ENCODE data around the gene DIRAS1.

GRCh38 chr19:2754659-2755447 lies 33.7 kb upstream of the DIRAS1 start:
- TF ChIP-seq, protein P1, sequence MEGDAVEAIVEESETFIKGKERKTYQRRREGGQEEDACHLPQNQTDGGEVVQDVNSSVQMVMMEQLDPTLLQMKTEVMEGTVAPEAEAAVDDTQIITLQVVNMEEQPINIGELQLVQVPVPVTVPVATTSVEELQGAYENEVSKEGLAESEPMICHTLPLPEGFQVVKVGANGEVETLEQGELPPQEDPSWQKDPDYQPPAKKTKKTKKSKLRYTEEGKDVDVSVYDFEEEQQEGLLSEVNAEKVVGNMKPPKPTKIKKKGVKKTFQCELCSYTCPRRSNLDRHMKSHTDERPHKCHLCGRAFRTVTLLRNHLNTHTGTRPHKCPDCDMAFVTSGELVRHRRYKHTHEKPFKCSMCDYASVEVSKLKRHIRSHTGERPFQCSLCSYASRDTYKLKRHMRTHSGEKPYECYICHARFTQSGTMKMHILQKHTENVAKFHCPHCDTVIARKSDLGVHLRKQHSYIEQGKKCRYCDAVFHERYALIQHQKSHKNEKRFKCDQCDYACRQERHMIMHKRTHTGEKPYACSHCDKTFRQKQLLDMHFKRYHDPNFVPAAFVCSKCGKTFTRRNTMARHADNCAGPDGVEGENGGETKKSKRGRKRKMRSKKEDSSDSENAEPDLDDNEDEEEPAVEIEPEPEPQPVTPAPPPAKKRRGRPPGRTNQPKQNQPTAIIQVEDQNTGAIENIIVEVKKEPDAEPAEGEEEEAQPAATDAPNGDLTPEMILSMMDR (IDR thresholded peaks at IDR 0.05; ENCODE audit: control extremely low read depth in 1 of 3, insufficient read depth in 1 of 3, low read depth in 1 of 3, low read length in 3 of 3), result no peak
- TF ChIP-seq CREB1 (IDR thresholded peaks at IDR 0.05) (no peak), YY1 (IDR thresholded peaks at IDR 0.05; ENCODE audit: low read depth, low read length) (no peak), SP1 (IDR thresholded peaks at IDR 0.05; ENCODE audit: low read depth, low read length) (no peak), SAP30 (IDR thresholded peaks at IDR 0.05; ENCODE audit: insufficient read depth, insufficient replicate concordance, low read length) (no peak), POLR2A (IDR thresholded peaks at IDR 0.05; ENCODE audit: control extremely low read depth in 1 of 2, low read depth in 2 of 2, low read length in 2 of 2) (no peak), EZH2 (IDR thresholded peaks at IDR 0.05; ENCODE audit: low read depth, low read length, severe bottlenecking) (no peak), KDM1A (IDR thresholded peaks at IDR 0.05; ENCODE audit: borderline replicate concordance, low read length) (no peak), BCL11A (IDR thresholded peaks at IDR 0.05; ENCODE audit: low read depth in 2 of 2, low read length in 2 of 2) (no peak), EP300 (IDR thresholded peaks at IDR 0.05; ENCODE audit: borderline replicate concordance in 1 of 2, low read depth in 2 of 2, low read length in 2 of 2) (no peak), GTF2F1 (IDR thresholded peaks at IDR 0.05; ENCODE audit: borderline replicate concordance, low read depth, low read length) (no peak), TAF1 (IDR thresholded peaks at IDR 0.05; ENCODE audit: low read depth, low read length) (no peak)
- TF ChIP-seq, protein P2, sequence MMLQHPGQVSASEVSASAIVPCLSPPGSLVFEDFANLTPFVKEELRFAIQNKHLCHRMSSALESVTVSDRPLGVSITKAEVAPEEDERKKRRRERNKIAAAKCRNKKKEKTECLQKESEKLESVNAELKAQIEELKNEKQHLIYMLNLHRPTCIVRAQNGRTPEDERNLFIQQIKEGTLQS (IDR thresholded peaks at IDR 0.05; ENCODE audit: insufficient read depth, low read depth, low read length), result no peak

All from H1 (cell line).